ENCODE results near the gene CLCN3. TPM values are rescaled to one million over a fixed set of nuclear protein-coding genes. Genes with fewer than 3 reads are reported as not detected.

The CLCN3 gene
- total RNA-seq, 4 donors from 2014 or later: 43.7 to 58.5 (median 51.7) TPM

DNA sequence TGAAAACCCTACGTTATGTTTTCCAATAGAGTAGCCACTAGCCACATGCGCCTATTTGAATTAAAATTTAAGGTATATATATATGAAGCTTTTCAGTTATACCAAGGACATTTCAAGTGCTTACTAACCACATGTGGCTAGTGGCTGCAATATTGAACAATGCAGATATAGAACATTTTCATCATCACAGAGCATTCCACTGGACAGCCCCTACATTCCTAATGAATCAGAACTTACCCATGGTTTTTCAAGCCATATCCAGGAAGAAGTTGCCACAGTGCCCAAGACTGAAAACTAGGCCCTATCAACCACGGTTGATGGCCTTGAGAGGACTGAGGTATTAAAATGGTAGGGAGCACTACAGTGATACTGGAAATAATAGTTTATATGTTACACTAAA, 37.7 kb upstream of the CLCN3 start:
- Histone ChIP-seq H3K36me3 (peaks cover 28% of the 10 kb centered on the region), H3K27ac (no peak overlapping the region), H3K4me3 (no peak overlapping the region), H3K4me1 (no peaks in the 10 kb centered on the region), H3K27me3 (no peaks in the 10 kb centered on the region), H3K9me3 (no peaks in the 10 kb centered on the region)
- TF ChIP-seq, protein P1, sequence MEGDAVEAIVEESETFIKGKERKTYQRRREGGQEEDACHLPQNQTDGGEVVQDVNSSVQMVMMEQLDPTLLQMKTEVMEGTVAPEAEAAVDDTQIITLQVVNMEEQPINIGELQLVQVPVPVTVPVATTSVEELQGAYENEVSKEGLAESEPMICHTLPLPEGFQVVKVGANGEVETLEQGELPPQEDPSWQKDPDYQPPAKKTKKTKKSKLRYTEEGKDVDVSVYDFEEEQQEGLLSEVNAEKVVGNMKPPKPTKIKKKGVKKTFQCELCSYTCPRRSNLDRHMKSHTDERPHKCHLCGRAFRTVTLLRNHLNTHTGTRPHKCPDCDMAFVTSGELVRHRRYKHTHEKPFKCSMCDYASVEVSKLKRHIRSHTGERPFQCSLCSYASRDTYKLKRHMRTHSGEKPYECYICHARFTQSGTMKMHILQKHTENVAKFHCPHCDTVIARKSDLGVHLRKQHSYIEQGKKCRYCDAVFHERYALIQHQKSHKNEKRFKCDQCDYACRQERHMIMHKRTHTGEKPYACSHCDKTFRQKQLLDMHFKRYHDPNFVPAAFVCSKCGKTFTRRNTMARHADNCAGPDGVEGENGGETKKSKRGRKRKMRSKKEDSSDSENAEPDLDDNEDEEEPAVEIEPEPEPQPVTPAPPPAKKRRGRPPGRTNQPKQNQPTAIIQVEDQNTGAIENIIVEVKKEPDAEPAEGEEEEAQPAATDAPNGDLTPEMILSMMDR (IDR thresholded peaks at IDR 0.05): no peak
- TF ChIP-seq EP300 (IDR thresholded peaks at IDR 0.05) (no peak), POLR2A (IDR thresholded peaks at IDR 0.05) (no peak), POLR2AphosphoS5 (IDR thresholded peaks at IDR 0.05) (no peak)
- no peak for DNase-seq (ENCODE audit: low spot score in 2 of 2)
- 97% methylated on average over 3 of the region's 3 CpGs for WGBS

DNA sequence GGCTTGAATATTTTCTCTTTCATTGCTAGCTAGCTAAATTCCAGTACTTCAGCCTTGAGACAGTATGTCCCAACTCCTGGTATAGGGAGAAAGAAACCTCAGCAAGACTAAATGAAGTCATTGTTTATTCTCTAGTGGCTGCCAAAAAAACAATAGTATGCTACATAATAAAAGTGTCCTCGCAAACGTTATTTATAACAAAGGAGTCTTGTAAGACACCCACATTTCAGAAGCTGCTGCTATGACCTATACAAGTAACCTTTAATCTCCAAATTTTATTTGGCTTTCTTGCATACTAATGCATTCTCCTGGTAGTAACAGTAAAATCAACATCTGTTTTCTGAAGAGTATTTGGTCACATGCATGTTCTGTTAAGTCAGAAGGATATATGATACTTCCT, 36.8 kb upstream of the CLCN3 start:
- H3K9me3 ChIP-seq: no peaks in the 10 kb centered on the region
- no peaks in the 10 kb centered on the region for H3K27me3 ChIP-seq
- TF ChIP-seq, protein P1 (IDR thresholded peaks at IDR 0.05): no peak
- TF ChIP-seq EP300 (IDR thresholded peaks at IDR 0.05): no peak
- TF ChIP-seq POLR2AphosphoS5 (IDR thresholded peaks at IDR 0.05): no peak
- no peak for TF ChIP-seq POLR2A (IDR thresholded peaks at IDR 0.05)
- no peak overlapping the region for H3K4me3 ChIP-seq
- WGBS: 56% methylated on average over 2 of the region's 2 CpGs
- no peak for DNase-seq (ENCODE audit: low spot score in 2 of 2)
- peaks cover 30% of the 10 kb centered on the region for H3K36me3 ChIP-seq
- no peak overlapping the region for H3K27ac ChIP-seq
- no peaks in the 10 kb centered on the region for H3K4me1 ChIP-seq

DNA sequence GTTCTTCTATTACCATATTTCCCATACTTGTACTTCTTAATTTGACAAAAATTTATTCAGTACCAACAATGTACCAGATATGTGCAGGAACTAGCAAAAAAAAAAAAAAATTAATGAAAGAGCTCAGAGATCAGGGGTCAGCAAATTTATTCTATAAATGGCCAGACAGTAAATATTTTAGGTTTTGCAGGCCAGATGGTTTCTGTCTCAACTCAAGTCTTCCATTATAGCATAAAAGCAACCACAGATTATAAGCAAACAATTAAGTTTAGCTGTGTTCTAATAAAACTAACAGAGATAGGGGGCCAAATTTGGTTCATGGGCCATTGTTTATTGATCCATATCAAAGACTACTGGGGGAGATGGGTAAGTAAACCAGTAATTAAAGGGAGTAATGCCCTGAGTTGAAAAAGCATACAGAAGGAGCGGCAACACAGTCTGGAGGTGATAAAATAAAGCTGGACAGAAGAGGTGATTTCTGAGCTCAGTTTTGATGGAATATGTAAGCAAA, 27.3 kb upstream of the CLCN3 start:
- peaks cover 29% of the 10 kb centered on the region for H3K36me3 ChIP-seq
- WGBS: 96% methylated on average over 1 of the region's 1 CpG
- H3K27me3 ChIP-seq: no peaks in the 10 kb centered on the region
- no peaks in the 10 kb centered on the region for H3K4me1 ChIP-seq
- no peak overlapping the region for H3K4me3 ChIP-seq
- H3K9me3 ChIP-seq: no peaks in the 10 kb centered on the region
- DNase-seq (ENCODE audit: low spot score in 2 of 2): no peak
- TF ChIP-seq EP300 (IDR thresholded peaks at IDR 0.05) (no peak), POLR2A (IDR thresholded peaks at IDR 0.05) (no peak), POLR2AphosphoS5 (IDR thresholded peaks at IDR 0.05) (no peak)
- TF ChIP-seq, protein P1 (IDR thresholded peaks at IDR 0.05): no peak
- no peak overlapping the region for H3K27ac ChIP-seq

DNA sequence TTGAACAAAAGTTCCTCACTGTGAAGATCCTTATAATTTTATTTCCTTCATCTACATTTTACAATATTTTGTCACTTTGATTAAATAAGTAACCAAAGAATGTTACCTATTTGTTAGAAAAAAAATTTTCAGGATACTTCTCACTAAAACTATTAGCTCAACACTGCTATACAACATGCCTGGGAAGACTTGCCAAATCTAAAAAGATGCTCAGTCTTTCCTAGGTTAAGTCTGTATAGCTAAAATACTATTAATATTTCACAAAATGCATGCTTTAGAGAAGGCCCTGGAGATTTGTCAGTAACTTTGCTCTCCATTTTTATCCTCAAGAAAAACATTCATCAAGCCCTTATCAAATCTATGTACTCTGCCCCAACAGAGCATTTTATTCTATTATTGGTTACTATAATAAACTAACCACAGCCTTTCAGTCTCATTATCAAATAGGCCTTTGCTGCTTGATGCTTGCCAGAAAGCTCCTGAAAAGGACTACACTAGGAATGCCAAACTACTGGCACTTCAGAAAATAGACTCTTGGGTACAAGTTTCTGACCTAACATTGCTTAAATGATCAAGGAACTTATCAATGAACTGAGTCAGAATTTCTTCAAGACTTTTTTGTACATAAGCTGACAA, 25.7 kb upstream of the CLCN3 start:
- TF ChIP-seq, protein P1 (IDR thresholded peaks at IDR 0.05): no peak
- no peak for TF ChIP-seq EP300 (IDR thresholded peaks at IDR 0.05)
- no peak for TF ChIP-seq POLR2A (IDR thresholded peaks at IDR 0.05)
- TF ChIP-seq POLR2AphosphoS5 (IDR thresholded peaks at IDR 0.05): no peak
- no peaks in the 10 kb centered on the region for H3K27me3 ChIP-seq

DNA sequence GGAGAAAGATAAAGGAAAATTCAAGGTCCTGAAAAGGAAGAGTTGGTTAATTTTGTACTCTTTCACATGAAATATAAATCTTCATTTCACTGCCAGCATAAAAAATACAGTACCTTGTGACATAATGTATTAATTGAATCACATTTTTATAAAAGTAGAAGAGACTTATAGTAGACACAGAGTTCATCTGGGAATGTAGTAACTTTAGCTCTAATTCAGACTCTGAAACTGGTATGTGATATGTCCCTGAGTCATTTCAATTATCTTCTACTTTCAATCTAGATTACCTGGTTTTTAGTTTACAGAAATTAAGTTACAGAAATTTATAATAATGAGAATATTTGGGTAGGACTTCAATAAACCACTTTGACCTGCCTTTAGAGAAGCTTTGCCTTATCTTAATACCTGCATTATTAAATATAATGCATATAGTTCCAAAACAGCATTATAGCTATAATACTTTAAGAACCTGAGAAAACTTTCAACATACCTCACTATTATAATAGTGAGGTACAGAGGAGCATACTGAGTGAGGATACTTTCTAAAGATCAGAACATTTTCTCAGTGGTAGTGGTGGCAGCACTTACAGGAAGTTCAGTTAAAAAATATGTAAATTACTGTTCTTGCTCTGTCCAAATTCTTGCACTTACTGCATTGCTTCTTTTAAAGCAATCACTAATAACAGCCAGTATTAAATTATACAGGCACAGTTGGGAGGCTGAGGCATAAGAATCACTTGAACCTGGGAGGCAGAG, 19.2 kb upstream of the CLCN3 start:
- no peak for DNase-seq (ENCODE audit: low spot score in 2 of 2)
- Histone ChIP-seq H3K27ac (no peak overlapping the region), H3K9me3 (no peaks in the 10 kb centered on the region), H3K4me1 (peaks cover 4% of the 10 kb centered on the region), H3K27me3 (no peaks in the 10 kb centered on the region), H3K36me3 (peaks cover 12% of the 10 kb centered on the region), H3K4me3 (no peak overlapping the region)
- TF ChIP-seq POLR2AphosphoS5 (IDR thresholded peaks at IDR 0.05) (no peak), EP300 (IDR thresholded peaks at IDR 0.05) (no peak), POLR2A (IDR thresholded peaks at IDR 0.05) (no peak)
- TF ChIP-seq, protein P1 (IDR thresholded peaks at IDR 0.05): no peak

More for the DNA sequence above, 25.7 kb upstream of the CLCN3 start:
- Histone ChIP-seq H3K27ac (no peak overlapping the region), H3K36me3 (peaks cover 19% of the 10 kb centered on the region), H3K4me3 (no peak overlapping the region), H3K4me1 (no peaks in the 10 kb centered on the region), H3K9me3 (no peaks in the 10 kb centered on the region)
- no peak for DNase-seq (ENCODE audit: low spot score in 2 of 2)
